Keratinocyte (primary cell): ENCODE results near the gene CAMKMT. TPM values are rescaled to one million over a fixed set of nuclear protein-coding genes. Genes with fewer than 3 reads are reported as not detected.

Source experiments
- DNase-seq: peaks from one replicate; pipeline ENCODE4 v3.0.0-alpha.2; 2011; ENCODE audit warnings: low read depth, missing footprints, low spot score
- FAIRE-seq: peaks from 2 replicates; lab custom pipeline; 2011; peaks lifted over from hg19 to GRCh38; lab: Jason Lieb, UNC
- H2AFZ ChIP-seq: 2 replicates; pipeline ENCODE4 v1.6.0; 2012; ENCODE audit warnings: low read length, control low read depth, inconsistent platforms; ENCODE audit not compliant: control insufficient read depth
- H3K27ac ChIP-seq: 2 replicates; pipeline ENCODE4 v1.5.1; 2011; ENCODE audit warnings: low read length; ENCODE audit not compliant: control insufficient read depth, insufficient read depth
- H3K27me3 ChIP-seq: 3 replicates; pipeline ENCODE4 v1.6.0; 2011; ENCODE audit warnings: low read length; ENCODE audit not compliant: control insufficient read depth, insufficient read depth; ENCODE audit errors: extremely low read depth
- H3K36me3 ChIP-seq, 2 experiments: 2 replicates in 1 of 2; 3 replicates in 1 of 2; pipeline ENCODE4 v1.5.1; 2011; ENCODE audit warnings: low read length in 2 of 2, mild to moderate bottlenecking in 1 of 2; ENCODE audit not compliant: control insufficient read depth in 2 of 2, insufficient read depth in 2 of 2; ENCODE audit errors: extremely low read depth in 1 of 2
- H3K4me1 ChIP-seq: 3 replicates; pipeline ENCODE4 v1.5.1; 2011; ENCODE audit warnings: low read length; ENCODE audit not compliant: control insufficient read depth, insufficient read depth; ENCODE audit errors: extremely low read depth
- H3K4me2 ChIP-seq: 3 replicates; pipeline ENCODE4 v1.6.0; 2011; ENCODE audit warnings: low read depth, low read length; ENCODE audit not compliant: control insufficient read depth, insufficient read depth; ENCODE audit errors: extremely low read depth
- H3K4me3 ChIP-seq, 3 experiments: fragments of 200-600 bp in 1 of 3; sonication (generic) in 1 of 3; 2 replicates in 2 of 3; 3 replicates in 1 of 3; pipeline ENCODE4 v1.5.1; 2011 to 2016; ENCODE audit warnings: low read length in 3 of 3, mild to moderate bottlenecking in 3 of 3, control low read depth in 2 of 3, inconsistent platforms in 1 of 3, low read depth in 1 of 3, mixed read lengths in 1 of 3, mixed run types in 1 of 3, moderate library complexity in 1 of 3; ENCODE audit not compliant: control insufficient read depth in 2 of 3, insufficient read depth in 2 of 3; ENCODE audit errors: extremely low read depth in 1 of 3
- H3K79me2 ChIP-seq: 2 replicates; pipeline ENCODE4 v1.6.0; 2012; ENCODE audit warnings: low read length; ENCODE audit not compliant: control insufficient read depth, insufficient read depth
- H3K9ac ChIP-seq: 3 replicates; pipeline ENCODE4 v1.6.0; 2011; ENCODE audit warnings: low read length; ENCODE audit not compliant: control insufficient read depth, insufficient read depth; ENCODE audit errors: extremely low read depth
- H3K9me1 ChIP-seq: 3 replicates; pipeline ENCODE4 v1.6.0; 2011; ENCODE audit warnings: low read length; ENCODE audit not compliant: control insufficient read depth, insufficient read depth; ENCODE audit errors: extremely low read depth
- H3K9me3 ChIP-seq: 2 replicates; pipeline ENCODE4 v1.5.1; 2012; ENCODE audit warnings: low read depth, low read length; ENCODE audit not compliant: control insufficient read depth
- H4K20me1 ChIP-seq: 3 replicates; pipeline ENCODE4 v1.6.0; 2011; ENCODE audit warnings: low read length; ENCODE audit not compliant: control insufficient read depth, insufficient read depth; ENCODE audit errors: extremely low read depth
- EZH2 ChIP-seq: IDR thresholded peaks from one replicate; pipeline ENCODE4 v1.6.1; 2012; ENCODE audit warnings: inconsistent platforms, mild to moderate bottlenecking, low read length, moderate library complexity
- dilution Hi-C: fragments of 300-500 bp; cut with MboI; formaldehyde crosslinking; loops from one replicate; pipeline ENCODE4 v1.7.0; 2020; ENCODE audit warnings: low sequenced_read_pairs; ENCODE audit not compliant: extremely low pct_ligation_motif_present
- polyA plus RNA-seq, 5 experiments: library from polyadenylated mRNA; depleted of rRNA in 3 of 5; stranded (reverse) in 3 of 5; stranded (forward) in 1 of 5; unstranded in 1 of 5; fragments of >200 nt; gene quantifications; 1 replicate in 1 of 5; 2 replicates in 3 of 5; 3 replicates in 1 of 5; pipeline versions ENCODE4 v1.2.1 to v1.2.3, GENCODE V29; 2011 to 2012; ENCODE audit warnings: missing spikeins in 2 of 5, low read depth in 1 of 5, low replicate concordance in 1 of 5
- TF ChIP-seq, protein P1 (sequence below), 3 experiments: IDR thresholded peaks in 1 of 3; conservative IDR thresholded peaks in 1 of 3; optimal IDR thresholded peaks in 1 of 3; 2 replicates in 2 of 3; 3 replicates in 1 of 3; pipeline versions ENCODE3 to v1.5.1; 2011; ENCODE audit warnings: low read length in 3 of 3, mild to moderate bottlenecking in 3 of 3, moderate library complexity in 2 of 3, control low read depth in 1 of 3, inconsistent platforms in 1 of 3; ENCODE audit not compliant: insufficient read depth in 2 of 3; ENCODE audit errors: extremely low read depth in 1 of 3

The CAMKMT gene
- polyA plus RNA-seq, 1 donor (not counting 4 experiments of a cell fraction or from before 2014, with no cell fraction given), result 9.9 TPM

DNA sequence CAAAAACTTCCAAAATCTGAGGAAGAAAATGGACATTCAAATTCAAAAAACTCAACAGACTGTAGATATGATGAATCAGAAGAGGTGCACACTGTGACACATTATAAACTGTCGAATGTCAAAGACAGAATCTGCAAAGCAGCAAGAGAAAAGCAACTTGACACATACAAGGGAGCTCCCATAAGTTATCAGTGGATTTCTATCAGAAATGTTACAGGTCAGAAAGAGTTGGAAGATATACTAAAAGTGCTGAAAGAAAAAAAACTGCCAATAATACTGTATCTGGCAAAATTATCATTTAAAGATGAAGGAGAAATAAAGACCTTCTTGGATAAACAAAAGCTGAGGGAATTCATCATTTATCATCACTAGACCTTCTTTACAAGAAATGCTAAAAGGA, 102.7 kb downstream of the CAMKMT start:
- Histone ChIP-seq H3K9ac (no peak overlapping the region), H3K4me3 (no peak overlapping the region), H3K27ac (no peak overlapping the region), H3K4me1 (no peaks in the 10 kb centered on the region), H3K9me3 (no peaks in the 10 kb centered on the region), H2AFZ (no peak overlapping the region), H3K4me2 (no peak overlapping the region), H3K79me2 (no peaks in the 10 kb centered on the region), H3K9me1 (no peaks in the 10 kb centered on the region), H4K20me1 (no peaks in the 10 kb centered on the region), H3K27me3 (no peaks in the 10 kb centered on the region), H3K36me3 (no peaks in the 10 kb centered on the region)
- FAIRE-seq (no peak), DNase-seq (no peak)
- TF ChIP-seq, protein P1, sequence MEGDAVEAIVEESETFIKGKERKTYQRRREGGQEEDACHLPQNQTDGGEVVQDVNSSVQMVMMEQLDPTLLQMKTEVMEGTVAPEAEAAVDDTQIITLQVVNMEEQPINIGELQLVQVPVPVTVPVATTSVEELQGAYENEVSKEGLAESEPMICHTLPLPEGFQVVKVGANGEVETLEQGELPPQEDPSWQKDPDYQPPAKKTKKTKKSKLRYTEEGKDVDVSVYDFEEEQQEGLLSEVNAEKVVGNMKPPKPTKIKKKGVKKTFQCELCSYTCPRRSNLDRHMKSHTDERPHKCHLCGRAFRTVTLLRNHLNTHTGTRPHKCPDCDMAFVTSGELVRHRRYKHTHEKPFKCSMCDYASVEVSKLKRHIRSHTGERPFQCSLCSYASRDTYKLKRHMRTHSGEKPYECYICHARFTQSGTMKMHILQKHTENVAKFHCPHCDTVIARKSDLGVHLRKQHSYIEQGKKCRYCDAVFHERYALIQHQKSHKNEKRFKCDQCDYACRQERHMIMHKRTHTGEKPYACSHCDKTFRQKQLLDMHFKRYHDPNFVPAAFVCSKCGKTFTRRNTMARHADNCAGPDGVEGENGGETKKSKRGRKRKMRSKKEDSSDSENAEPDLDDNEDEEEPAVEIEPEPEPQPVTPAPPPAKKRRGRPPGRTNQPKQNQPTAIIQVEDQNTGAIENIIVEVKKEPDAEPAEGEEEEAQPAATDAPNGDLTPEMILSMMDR (optimal IDR thresholded peaks at IDR 0.05 in 1 of 3, IDR thresholded peaks at IDR 0.05 in 1 of 3, conservative IDR thresholded peaks at IDR 0.05 in 1 of 3; ENCODE audit: extremely low read depth in 1 of 3, insufficient read depth in 2 of 3, low read length in 3 of 3), result no peak
- TF ChIP-seq EZH2, result no peak
- dilution Hi-C loops, result no loop called here

DNA sequence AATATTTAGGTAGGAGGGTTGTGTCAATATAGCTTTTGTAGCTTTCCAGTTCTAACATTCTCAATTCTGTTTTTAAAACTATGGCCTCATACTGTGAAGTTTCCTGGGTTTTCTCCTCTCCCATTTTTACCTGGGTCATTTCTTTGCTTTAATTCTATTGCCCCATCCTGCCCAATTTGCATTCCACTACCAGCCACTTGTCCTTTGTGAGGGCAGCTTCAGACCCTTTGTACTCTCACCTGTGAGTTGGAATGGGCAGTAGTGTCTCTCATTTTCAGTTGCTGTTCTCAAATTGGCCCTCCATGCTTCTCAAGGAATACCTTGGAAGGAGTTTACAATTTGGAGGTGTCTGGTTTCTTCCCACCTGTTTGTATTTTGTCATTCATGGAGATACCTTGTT, 108.4 kb downstream of the CAMKMT start:
- Histone ChIP-seq H3K27me3 (no peaks in the 10 kb centered on the region), H3K4me1 (no peaks in the 10 kb centered on the region), H3K36me3 (no peaks in the 10 kb centered on the region), H3K9me3 (no peaks in the 10 kb centered on the region), H3K9ac (no peak overlapping the region), H3K4me3 (no peak overlapping the region), H3K9me1 (no peaks in the 10 kb centered on the region), H3K79me2 (no peaks in the 10 kb centered on the region), H3K4me2 (no peak overlapping the region), H2AFZ (no peak overlapping the region), H4K20me1 (no peaks in the 10 kb centered on the region), H3K27ac (no peak overlapping the region)
- DNase-seq (no peak), FAIRE-seq (no peak)
- dilution Hi-C loops, result no loop called here
- no peak for TF ChIP-seq EZH2
- TF ChIP-seq, protein P1 (optimal IDR thresholded peaks at IDR 0.05 in 1 of 3, IDR thresholded peaks at IDR 0.05 in 1 of 3, conservative IDR thresholded peaks at IDR 0.05 in 1 of 3; ENCODE audit: extremely low read depth in 1 of 3, insufficient read depth in 2 of 3, low read length in 3 of 3), result no peak
